ENCODE data around the gene ZCCHC4.
"Not testable (repeated sequence)": the region's sequence is repeated elsewhere in the genome, so short reads cannot be mapped to it uniquely, and the experiment has no call there.

ZCCHC4 gene

DNA sequence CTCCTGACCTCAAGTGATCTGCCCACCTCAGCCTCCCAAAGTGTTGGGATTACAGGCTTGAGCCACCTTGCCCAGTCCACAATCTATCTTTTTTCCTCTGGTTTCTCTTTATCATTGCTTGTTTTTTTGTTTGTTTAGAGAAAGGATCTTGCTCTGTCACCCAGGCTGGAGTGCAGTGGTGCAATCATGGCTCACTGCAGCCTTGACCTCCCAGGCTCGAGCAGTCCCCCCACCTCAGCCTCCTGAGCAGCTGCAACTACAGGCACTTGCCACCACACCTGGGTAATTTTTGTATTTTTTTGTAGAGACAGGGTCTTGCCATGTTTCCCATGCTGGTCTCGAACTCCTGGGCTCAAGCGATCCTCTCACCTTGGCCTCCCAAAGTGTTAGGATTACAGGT is 15.9 kb downstream of the ZCCHC4 start:
- not testable (repeated sequence) for DNase-seq

DNA sequence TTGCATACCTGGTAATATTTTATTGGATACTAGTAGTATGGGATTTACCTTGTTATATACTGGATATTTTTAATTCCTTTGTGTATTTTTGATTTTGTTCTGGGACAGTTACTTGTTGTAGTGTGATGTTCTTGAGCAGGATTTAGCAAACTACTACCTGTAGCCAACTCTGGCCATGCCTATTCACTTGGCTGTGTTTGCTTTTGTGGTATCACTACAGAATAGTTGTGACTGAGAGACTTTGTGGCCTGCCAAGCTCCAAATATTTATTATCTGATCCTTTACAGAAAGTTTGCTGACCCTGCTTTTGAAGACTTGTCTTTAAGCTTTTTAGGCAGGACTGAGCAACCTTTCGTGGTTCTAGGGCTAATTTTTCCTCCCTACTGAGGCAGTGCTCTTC is 17.8 kb downstream of the ZCCHC4 start:
- no peak for DNase-seq

GRCh38 chr4:25330905-25331808 is 18.6 kb downstream of the ZCCHC4 start:
- no peak for DNase-seq

- DNase-seq = no peak
Measured at GRCh38 chr4:25343671-25344070, 31.1 kb downstream of the ZCCHC4 start.

DNA sequence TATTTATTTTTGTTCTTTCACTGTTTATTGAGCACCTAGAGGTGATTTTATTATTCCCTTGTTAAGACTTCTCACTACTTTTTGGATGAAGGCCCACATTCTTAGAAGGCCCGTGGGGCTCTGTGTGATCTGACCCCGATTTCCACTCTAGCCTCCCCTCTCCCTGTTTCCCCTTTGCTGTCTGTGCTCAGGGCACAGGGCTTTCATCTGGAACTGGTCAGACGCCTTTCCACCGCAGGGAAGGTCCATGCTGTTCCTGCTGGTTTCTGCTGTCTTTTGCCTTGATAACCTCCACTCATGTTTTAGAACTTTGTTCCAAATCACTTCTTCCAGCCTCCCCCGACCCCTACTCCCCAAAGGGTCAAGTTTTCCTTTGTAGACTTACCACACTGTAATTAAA is 33.2 kb downstream of the ZCCHC4 start:
- no peak for DNase-seq

DNA sequence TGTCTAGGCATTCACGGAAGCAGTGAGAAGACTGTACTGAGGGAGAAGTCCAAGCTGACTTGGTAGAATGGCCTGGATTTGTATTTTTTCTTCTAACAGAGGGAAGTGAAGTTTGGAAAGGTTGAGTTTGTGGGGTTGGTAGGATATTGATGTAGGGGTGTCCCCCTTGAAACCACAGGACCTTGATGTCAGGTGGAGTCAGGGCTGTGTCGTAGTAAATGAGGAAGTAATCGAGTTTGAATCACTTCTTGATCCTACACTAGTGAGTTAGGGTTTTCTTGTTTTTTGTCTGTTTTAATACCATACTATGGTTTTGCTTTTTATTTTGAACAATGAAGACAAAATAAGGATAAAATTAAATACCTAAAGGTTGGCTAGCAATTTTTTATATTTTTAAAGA is 34.3 kb downstream of the ZCCHC4 start:
- DNase-seq = no peak

DNA sequence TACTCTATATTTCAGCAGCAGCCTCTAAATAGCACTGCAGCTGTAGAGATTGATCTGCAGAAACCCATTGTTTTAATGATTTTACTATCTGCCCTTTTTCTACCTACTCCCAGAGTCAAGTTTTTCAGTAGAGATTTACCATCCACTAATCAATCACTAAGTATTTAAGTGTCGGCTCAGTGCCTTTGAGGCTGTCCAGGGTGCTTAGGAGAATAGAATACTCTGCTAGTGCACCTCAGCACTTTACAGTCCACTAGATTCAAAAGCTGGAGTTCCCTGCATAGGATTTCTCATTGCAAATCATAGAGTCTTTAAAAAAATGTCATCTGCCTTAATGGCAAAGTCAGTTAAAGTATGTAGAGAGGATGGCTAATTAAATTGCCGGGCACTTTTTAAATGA is 34.9 kb downstream of the ZCCHC4 start:
- no peak for DNase-seq

GRCh38 chr4:25347971-25348370 is 35.4 kb downstream of the ZCCHC4 start:
- DNase-seq = no peak

- no peak for DNase-seq
Measured at GRCh38 chr4:25350561-25350960, 38.0 kb downstream of the ZCCHC4 start.

- no peak for DNase-seq
Measured at GRCh38 chr4:25351777-25352416, 39.3 kb downstream of the ZCCHC4 start.

DNA sequence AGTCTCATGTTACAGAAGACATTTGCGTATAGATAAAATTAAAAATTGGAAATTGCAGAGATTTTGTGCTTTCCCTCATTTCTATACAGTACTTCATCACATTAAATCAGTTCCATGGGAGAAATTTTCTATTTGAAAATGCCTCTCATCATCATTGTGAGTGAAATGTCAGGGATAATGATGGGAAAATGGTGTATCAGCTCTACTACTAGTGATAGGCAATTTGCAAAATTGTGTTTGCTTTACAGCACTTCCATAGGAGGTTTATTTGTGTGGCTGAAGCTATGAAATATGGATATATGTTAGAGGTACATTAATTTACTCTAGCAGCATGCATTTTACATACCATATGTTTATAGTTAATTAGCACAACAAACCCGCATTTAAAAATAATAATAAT is 43.5 kb downstream of the ZCCHC4 start:
- no peak for DNase-seq

DNA sequence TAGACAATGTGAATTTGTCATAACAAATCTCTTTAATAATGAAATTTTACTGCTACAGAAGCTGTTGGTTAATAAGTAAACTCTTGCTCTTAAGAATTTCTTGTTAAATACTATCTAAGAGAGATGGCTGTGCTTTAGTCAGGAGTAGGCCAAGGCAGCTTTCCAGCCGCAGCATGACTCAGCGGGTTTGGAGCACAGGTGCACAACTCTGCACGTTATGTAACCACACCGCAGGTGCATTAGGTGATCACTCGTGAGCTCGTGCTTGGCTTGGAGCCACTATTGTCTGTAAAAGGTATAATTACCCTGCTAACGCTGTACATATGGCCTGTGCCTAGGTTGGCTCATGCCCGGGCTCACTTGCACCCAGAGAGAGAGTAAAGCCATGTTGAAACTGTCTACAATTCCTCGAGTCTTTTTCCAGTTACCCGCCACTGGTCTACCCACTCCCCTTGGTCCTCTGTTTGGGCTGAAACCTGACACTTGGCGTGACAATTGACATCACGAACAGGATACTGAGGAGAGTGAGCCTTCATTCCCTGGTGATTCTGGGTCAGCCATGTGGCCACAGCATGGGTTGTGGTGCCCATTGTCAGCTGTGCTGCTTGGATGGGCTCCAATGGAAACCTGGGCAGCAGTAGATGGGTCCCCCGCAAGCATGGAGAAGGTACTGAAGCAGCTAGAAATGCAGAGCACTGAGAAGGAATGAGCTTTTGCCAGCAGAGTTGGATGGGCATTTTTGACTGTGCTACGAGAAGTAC is 46.1 kb downstream of the ZCCHC4 start:
- DNase-seq = peak; percentile 70

DNA sequence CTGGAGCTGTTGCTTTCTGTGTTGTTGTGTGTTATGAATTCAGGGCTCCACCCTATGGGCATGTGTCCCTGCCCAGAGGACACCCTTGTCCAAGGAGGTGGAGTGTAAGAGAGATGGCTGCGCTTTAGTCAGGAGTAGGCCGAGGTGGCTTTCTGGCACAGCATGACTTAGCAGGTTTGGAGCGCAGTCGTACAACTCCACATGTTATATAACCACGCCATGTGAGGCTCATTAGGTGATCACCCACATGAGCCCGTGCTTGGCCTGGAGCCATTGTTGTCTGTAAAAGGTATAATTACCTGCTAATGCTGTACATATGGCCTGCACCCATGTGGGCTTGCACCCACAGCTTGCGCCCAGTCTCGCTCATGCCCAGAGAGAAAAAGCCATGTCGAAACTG is 48.7 kb downstream of the ZCCHC4 start:
- no peak for DNase-seq

DNA sequence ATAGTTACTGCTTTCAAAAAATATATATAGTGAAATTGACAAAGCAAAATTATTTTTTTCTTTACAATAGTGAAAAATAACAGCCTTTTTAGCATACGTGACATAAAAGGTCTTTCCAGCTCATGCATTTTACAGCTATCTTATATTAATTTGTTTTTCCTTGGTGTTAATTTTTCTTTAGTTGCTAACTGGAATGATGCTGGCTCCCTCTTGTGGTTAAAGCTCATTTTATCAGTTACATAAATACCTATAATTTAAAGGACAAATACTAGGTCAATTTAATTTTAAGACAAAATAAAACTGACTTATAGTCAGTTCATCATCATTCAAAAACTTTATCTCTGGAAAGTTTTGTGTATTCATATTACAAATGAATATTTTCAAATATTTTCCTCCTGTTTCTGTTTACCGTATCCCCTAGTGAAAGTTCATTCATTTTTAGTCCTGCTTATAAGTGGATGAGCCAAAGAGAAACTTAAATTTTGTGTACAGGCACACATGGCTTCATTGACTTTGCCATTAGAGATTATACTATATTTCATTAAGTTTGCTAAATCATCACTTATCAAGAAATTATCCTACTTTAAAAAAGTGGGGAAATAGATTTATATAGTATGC is 54.5 kb downstream of the ZCCHC4 start:
- DNase-seq = peak; percentile 41

- DNase-seq = no peak
Measured at GRCh38 chr4:25367877-25368276, 55.3 kb downstream of the ZCCHC4 start.

DNA sequence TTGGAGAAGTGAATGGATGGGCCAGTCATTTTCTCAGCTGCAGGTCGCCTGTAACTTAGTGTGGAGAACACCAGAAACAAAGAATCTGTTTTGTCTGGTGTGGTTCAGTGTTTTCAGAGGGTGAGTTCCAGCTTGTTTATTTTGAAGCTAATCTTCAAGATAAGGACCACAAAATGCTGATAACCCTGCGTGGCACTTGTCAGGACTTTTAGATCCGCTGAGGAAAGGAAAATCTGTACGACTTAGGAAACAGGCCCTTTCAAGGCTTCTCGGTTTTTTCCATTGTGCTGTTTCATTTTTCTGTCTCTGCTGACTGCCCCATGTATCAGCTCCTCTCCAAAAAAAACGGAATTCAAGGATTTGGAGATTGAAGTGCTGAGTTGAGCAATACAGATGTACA is 55.7 kb downstream of the ZCCHC4 start:
- DNase-seq = no peak

- DNase-seq = no peak
Measured at GRCh38 chr4:25370242-25370641, 57.7 kb downstream of the ZCCHC4 start.

- DNase-seq = not testable (repeated sequence)
Measured at GRCh38 chr4:25372549-25372948, 60.0 kb downstream of the ZCCHC4 start.

DNA sequence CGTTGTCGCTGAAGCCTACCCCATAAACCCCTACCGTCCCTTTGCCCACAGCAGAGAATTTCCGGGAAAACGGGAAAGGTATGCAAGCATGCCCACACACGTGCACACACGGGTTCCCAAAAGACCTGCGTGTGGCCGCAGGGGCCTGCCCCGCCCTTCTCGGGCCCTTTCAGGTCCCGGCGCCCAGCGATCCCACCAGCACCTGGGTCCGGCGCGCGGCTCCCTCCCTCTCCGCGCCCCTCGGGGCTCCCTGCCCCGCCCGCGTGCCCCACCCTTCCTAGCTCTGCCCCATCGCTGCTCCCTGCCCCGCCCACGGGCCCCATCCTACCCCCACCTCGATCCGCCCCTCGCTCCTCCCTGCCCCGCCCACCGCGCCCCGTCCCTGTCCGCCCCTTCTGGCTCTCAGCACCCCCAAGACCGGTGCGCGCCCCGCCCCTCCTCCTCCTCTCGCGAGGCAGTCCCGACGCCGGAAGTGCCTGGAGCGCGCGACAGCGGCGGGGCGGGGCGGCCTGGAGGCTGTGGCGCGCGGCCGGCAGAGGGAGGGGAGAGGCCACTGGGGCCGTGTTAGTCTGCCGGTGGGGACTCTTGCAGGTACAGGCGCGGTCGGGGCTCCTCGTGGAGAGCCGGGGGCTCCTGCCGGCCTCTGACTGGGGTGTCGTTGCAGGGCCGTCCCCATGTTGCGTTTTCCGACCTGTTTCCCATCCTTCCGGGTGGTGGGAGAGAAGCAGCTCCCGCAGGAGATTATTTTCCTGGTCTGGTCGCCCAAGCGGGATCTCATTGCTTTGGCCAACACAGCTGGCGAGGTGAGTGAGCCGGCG is 64.4 kb downstream of the ZCCHC4 start, which contains the start of gene ANAPC4:
TSS of gene ANAPC4 (plus strand) at position 510 of the 818 bp plus-strand sequence. CDS start at position 675, 165 bp downstream.
- DNase-seq = peak; percentile 60

DNA sequence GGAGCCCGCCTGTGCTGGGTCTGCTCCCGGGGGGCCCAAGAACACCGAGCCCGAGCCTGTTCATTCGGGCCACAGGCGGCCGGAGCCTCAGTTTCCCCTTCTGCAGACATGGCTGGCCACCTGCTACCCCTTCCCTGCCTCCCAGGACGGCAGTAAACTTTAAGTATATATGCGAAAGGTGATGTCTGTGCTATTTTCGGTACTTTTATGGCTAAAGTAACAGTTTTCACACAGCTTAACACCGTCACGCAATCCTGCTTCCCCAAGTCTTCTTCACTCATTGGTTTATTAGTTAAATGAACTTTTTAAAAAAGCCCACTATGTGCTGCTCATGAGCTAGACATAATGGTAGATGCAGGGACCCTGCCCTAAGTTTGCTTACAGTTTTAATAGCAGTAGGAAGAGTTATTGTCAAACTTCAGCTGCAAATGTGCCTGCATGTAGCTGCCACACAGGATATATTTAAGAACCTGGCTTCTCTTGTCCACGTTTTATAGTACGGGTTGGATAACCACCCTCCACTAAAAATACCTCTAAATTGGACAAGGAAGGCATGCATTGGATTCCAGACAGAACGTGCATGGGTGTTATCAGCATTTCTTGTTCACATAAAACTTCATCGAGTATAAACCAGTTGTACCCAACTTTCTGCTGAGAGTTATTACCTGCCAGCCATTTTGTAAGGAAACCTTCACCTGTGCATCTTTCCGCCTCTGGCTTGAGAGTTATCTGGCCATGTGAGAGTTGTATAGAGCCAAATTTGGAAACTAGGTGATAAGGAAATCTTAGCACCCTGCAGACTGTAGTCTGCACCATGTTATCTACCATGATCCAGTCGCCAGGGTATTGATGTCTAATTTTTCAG is 65.2 kb downstream of the ZCCHC4 start:
- no peak for DNase-seq

- DNase-seq = no peak
Measured at GRCh38 chr4:25378437-25378743, 65.8 kb downstream of the ZCCHC4 start.

Data from NCI-H510A treated with DMSO at 0.1 percent for 48 hours (cell line).